Hepatocyte (in vitro differentiated cells): ENCODE data around the gene ZBTB5.
"Not testable (repeated sequence)": the region's sequence is repeated elsewhere in the genome, so short reads cannot be mapped to it uniquely, and the experiment has no call there.

ENCODE experiments used
- EZH2 ChIP-seq: fragments of 200-600 bp; sonication (generic); IDR thresholded peaks from 2 replicates; pipeline ENCODE4 v1.6.1; 2016; ENCODE audit warnings: antibody characterized with exemption, mild to moderate bottlenecking, borderline replicate concordance
- TF ChIP-seq, protein P1 (sequence below): fragments of 200-600 bp; sonication (generic); IDR thresholded peaks from 2 replicates; pipeline ENCODE4 v1.5.1; 2016; ENCODE audit warnings: antibody characterized with exemption, mild to moderate bottlenecking; ENCODE audit not compliant: poor library complexity

DNA sequence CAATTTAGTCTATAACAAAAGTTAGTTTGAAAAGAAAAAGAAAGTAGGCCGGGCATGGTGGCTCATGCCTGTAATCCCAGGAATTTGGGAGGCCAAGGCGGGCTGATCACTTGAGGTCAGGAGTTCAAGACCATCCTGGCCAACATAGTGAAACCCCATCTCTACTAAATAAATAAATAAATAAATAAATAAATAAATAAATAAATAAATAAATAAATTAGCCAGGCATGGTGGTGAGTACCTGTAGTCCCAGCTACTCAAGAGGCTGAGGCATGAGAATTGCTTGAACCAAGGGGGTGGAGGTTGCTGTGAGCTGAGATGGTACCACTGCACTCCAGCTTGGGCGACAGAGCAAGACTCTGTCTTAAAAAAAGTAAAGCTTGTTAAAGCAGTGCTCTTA lies 67.3 kb downstream of the ZBTB5 start:
- TF ChIP-seq, protein P1, sequence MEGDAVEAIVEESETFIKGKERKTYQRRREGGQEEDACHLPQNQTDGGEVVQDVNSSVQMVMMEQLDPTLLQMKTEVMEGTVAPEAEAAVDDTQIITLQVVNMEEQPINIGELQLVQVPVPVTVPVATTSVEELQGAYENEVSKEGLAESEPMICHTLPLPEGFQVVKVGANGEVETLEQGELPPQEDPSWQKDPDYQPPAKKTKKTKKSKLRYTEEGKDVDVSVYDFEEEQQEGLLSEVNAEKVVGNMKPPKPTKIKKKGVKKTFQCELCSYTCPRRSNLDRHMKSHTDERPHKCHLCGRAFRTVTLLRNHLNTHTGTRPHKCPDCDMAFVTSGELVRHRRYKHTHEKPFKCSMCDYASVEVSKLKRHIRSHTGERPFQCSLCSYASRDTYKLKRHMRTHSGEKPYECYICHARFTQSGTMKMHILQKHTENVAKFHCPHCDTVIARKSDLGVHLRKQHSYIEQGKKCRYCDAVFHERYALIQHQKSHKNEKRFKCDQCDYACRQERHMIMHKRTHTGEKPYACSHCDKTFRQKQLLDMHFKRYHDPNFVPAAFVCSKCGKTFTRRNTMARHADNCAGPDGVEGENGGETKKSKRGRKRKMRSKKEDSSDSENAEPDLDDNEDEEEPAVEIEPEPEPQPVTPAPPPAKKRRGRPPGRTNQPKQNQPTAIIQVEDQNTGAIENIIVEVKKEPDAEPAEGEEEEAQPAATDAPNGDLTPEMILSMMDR = not testable (repeated sequence)
- not testable (repeated sequence) for TF ChIP-seq EZH2
